ENCODE data around the gene UBD. TPM values are rescaled to one million over a fixed set of nuclear protein-coding genes. Genes with fewer than 3 reads are reported as not detected.

Gene UBD
- total and polyA plus RNA-seq, 2 experiments from 2014 or later = not detected

DNA sequence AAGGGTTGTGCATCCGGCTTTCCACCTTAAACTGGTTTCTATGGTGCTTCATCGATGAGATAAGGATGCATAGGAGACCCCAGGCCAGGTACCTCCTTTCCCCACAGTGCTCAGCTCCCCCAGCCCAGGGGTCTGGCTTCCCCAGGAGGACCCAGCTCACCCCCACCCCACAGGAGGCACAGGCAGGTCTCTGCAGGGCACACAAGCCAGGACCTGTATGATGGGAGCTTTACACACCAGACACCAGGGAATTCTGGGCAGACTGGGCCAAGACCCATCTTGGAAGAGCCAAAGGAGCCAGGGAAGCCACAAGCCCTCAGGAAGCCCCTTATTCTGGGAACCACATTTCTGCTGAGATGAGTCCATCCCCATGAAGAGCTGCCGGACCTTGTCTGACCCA lies 29.6 kb downstream of the UBD start:
- Mint-ChIP-seq H3K36me3 (ENCODE audit: low read depth) (no peaks in the 10 kb centered on the region), H3K4me3 (no peak overlapping the region), H3K27ac (no peak overlapping the region), H3K9me3 (no peaks in the 10 kb centered on the region; the same call in 1 of the 3 replicates), H3K27me3 (ENCODE audit: insufficient read depth, low read depth, poor library complexity) (peaks cover 7% of the 10 kb centered on the region), H3K4me1 (peaks cover 12% of the 10 kb centered on the region)
- no peaks in the 10 kb centered on the region for H3K79me2 ChIP-seq (replicated peaks; ENCODE audit: insufficient read depth)
- no peak overlapping the region for H3K4me3 ChIP-seq
- H3F3A ChIP-seq (replicated peaks; ENCODE audit: low read depth) = no peaks in the 10 kb centered on the region
- no peaks in the 10 kb centered on the region for H3K4me1 ChIP-seq (ENCODE audit: insufficient read depth)
- no peak for ATAC-seq
- H3K4me2 ChIP-seq = no peak overlapping the region
- no peaks in the 10 kb centered on the region for H3K36me3 ChIP-seq (ENCODE audit: insufficient read depth)
- no peak overlapping the region for H2AFZ ChIP-seq
- TF ChIP-seq POLR2AphosphoS5 (IDR thresholded peaks at IDR 0.05; ENCODE audit: low read depth) (no peak), ZNF331 (CRISPR knock-in tag; IDR thresholded peaks at IDR 0.05; ENCODE audit: low read depth) (no peak), REST (IDR thresholded peaks at IDR 0.05; ENCODE audit: unreplicated experiment) (no peak), ZNF114 (CRISPR knock-in tag; IDR thresholded peaks at IDR 0.05) (no peak)
- TF ChIP-seq, protein P1, sequence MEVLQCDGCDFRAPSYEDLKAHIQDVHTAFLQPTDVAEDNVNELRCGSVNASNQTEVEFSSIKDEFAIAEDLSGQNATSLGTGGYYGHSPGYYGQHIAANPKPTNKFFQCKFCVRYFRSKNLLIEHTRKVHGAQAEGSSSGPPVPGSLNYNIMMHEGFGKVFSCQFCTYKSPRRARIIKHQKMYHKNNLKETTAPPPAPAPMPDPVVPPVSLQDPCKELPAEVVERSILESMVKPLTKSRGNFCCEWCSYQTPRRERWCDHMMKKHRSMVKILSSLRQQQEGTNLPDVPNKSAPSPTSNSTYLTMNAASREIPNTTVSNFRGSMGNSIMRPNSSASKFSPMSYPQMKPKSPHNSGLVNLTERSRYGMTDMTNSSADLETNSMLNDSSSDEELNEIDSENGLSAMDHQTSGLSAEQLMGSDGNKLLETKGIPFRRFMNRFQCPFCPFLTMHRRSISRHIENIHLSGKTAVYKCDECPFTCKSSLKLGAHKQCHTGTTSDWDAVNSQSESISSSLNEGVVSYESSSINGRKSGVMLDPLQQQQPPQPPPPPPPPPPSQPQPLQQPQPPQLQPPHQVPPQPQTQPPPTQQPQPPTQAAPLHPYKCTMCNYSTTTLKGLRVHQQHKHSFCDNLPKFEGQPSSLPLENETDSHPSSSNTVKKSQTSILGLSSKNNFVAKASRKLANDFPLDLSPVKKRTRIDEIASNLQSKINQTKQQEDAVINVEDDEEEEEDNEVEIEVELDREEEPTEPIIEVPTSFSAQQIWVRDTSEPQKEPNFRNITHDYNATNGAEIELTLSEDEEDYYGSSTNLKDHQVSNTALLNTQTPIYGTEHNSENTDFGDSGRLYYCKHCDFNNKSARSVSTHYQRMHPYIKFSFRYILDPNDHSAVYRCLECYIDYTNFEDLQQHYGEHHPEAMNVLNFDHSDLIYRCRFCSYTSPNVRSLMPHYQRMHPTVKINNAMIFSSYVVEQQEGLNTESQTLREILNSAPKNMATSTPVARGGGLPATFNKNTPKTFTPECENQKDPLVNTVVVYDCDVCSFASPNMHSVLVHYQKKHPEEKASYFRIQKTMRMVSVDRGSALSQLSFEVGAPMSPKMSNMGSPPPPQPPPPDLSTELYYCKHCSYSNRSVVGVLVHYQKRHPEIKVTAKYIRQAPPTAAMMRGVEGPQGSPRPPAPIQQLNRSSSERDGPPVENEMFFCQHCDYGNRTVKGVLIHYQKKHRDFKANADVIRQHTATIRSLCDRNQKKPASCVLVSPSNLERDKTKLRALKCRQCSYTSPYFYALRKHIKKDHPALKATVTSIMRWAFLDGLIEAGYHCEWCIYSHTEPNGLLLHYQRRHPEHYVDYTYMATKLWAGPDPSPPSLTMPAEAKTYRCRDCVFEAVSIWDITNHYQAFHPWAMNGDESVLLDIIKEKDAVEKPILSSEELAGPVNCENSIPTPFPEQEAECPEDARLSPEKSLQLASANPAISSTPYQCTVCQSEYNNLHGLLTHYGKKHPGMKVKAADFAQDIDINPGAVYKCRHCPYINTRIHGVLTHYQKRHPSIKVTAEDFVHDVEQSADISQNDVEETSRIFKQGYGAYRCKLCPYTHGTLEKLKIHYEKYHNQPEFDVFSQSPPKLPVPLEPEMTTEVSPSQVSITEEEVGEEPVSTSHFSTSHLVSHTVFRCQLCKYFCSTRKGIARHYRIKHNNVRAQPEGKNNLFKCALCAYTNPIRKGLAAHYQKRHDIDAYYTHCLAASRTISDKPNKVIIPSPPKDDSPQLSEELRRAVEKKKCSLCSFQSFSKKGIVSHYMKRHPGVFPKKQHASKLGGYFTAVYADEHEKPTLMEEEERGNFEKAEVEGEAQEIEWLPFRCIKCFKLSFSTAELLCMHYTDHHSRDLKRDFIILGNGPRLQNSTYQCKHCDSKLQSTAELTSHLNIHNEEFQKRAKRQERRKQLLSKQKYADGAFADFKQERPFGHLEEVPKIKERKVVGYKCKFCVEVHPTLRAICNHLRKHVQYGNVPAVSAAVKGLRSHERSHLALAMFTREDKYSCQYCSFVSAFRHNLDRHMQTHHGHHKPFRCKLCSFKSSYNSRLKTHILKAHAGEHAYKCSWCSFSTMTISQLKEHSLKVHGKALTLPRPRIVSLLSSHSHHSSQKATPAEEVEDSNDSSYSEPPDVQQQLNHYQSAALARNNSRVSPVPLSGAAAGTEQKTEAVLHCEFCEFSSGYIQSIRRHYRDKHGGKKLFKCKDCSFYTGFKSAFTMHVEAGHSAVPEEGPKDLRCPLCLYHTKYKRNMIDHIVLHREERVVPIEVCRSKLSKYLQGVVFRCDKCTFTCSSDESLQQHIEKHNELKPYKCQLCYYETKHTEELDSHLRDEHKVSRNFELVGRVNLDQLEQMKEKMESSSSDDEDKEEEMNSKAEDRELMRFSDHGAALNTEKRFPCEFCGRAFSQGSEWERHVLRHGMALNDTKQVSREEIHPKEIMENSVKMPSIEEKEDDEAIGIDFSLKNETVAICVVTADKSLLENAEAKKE (CRISPR knock-in tag; IDR thresholded peaks at IDR 0.05) = no peak
- no peaks in the 10 kb centered on the region for H3K27me3 ChIP-seq (ENCODE audit: insufficient read depth)
- no peak for DNase-seq (ENCODE audit: low spot score)
- H4K20me1 ChIP-seq (replicated peaks; ENCODE audit: insufficient read depth) = no peaks in the 10 kb centered on the region
- H3K27ac ChIP-seq (ENCODE audit: low read depth) = no peak overlapping the region
- H3K9me2 ChIP-seq (ENCODE audit: insufficient read depth) = 0 out of 2 replicates have a peak, but pooled peaks cover 8% of the 10 kb centered on the region
